M059J (cell line): ENCODE results near the gene SPOCK3. TPM values are rescaled to one million over a fixed set of nuclear protein-coding genes. Genes with fewer than 3 reads are reported as not detected.
"Not testable (repeated sequence)": the region's sequence is repeated elsewhere in the genome, so short reads cannot be mapped to it uniquely, and the experiment has no call there.

Source experiments
- DNase-seq: peaks from one replicate; pipeline ENCODE4 v3.0.0-alpha.2; 2012; ENCODE audit warnings: low read depth
- total RNA-seq: library from RNA; depleted of rRNA; stranded (reverse); fragments of >200 nt; shearing (Covaris generic); gene quantifications from 2 replicates; pipeline ENCODE4 v1.2.3, GENCODE V29; 2014; rRNA removed

Gene SPOCK3
- total RNA-seq, result 0.20 and 0.81 TPM in 2 replicates

GRCh38 chr4:167234316-167234881 is at the start of gene SPOCK3:
Gene SPOCK3, minus strand, starts transcription at chr4:167234494.
- peak; percentile 47 for DNase-seq

- DNase-seq, result peak; percentile 16
Measured at GRCh38 chr4:167282171-167282864, 48.0 kb upstream of the SPOCK3 start.

- DNase-seq, result not testable (repeated sequence)
Measured at GRCh38 chr4:167281545-167281944, 47.3 kb upstream of the SPOCK3 start.

- DNase-seq, result peak; percentile 4
Measured at GRCh38 chr4:167274351-167274750, 40.1 kb upstream of the SPOCK3 start.

GRCh38 chr4:167265231-167265630 is 30.9 kb upstream of the SPOCK3 start:
- no peak for DNase-seq

GRCh38 chr4:167248271-167248670 is 14.0 kb upstream of the SPOCK3 start:
- DNase-seq, result no peak

GRCh38 chr4:167239627-167240026 is 5.3 kb upstream of the SPOCK3 start:
- no peak for DNase-seq

GRCh38 chr4:167238226-167238625 is 3.9 kb upstream of the SPOCK3 start:
- no peak for DNase-seq

GRCh38 chr4:167233685-167234315 is 494 bp downstream of the SPOCK3 start:
- DNase-seq, result peak; percentile 32

- no peak for DNase-seq
Measured at GRCh38 chr4:167232805-167233684, 1.2 kb downstream of the SPOCK3 start.

- no peak for DNase-seq
Measured at GRCh38 chr4:167230744-167231143, 3.5 kb downstream of the SPOCK3 start.

GRCh38 chr4:167222099-167222498 is 12.2 kb downstream of the SPOCK3 start:
- DNase-seq, result no peak

GRCh38 chr4:167221084-167221483 is 13.2 kb downstream of the SPOCK3 start:
- DNase-seq, result no peak

- no peak for DNase-seq
Measured at GRCh38 chr4:167218022-167218608, 16.2 kb downstream of the SPOCK3 start.

- DNase-seq, result no peak
Measured at GRCh38 chr4:167216783-167217182, 17.5 kb downstream of the SPOCK3 start.

- DNase-seq, result no peak
Measured at GRCh38 chr4:167210166-167210565, 24.1 kb downstream of the SPOCK3 start.

- peak; percentile 8 for DNase-seq
Measured at GRCh38 chr4:167196344-167197012, 37.8 kb downstream of the SPOCK3 start.

GRCh38 chr4:167190379-167190778 is 43.9 kb downstream of the SPOCK3 start:
- DNase-seq, result no peak

GRCh38 chr4:167185465-167185864 is 48.8 kb downstream of the SPOCK3 start:
- no peak for DNase-seq

GRCh38 chr4:167183036-167183435 is 51.3 kb downstream of the SPOCK3 start:
- DNase-seq, result no peak

- no peak for DNase-seq
Measured at GRCh38 chr4:167177925-167178324, 56.4 kb downstream of the SPOCK3 start.
